Measurements from ENCODE around the gene MAP2K6.

Gene MAP2K6

GRCh38 chr17:69555056-69555455 lies 140.6 kb downstream of the MAP2K6 start:
- Histone ChIP-seq H3K4me2 (ENCODE audit: low read depth, low read length, poor library complexity, severe bottlenecking) (no peak overlapping the region), H3K9me3 (ENCODE audit: insufficient read depth, low read depth, low read length) (no peaks in the 10 kb centered on the region), H3K79me2 (ENCODE audit: insufficient read depth, low read length) (no peaks in the 10 kb centered on the region), H3K9ac (ENCODE audit: low read depth, low read length, poor library complexity, severe bottlenecking) (no peak overlapping the region), H2AFZ (ENCODE audit: low read length) (no peak overlapping the region), H3K4me1 (ENCODE audit: insufficient read depth, low read length, poor library complexity, severe bottlenecking) (no peaks in the 10 kb centered on the region), H4K20me1 (ENCODE audit: insufficient read depth, low read length, poor library complexity, severe bottlenecking) (no peaks in the 10 kb centered on the region), H3K4me3 (ENCODE audit: low read length, poor library complexity, severe bottlenecking) (no peak overlapping the region), H3K27me3 (ENCODE audit: insufficient read depth, low read length, poor library complexity, severe bottlenecking) (no peaks in the 10 kb centered on the region), H3K9me2 (replicated peaks; ENCODE audit: low read depth, low read length) (no peaks in the 10 kb centered on the region), H3F3A (ENCODE audit: low read depth) (no peaks in the 10 kb centered on the region), H3K36me3 (ENCODE audit: insufficient read depth, low read length) (no peaks in the 10 kb centered on the region)
- no peak for TF ChIP-seq CTCF (conservative IDR thresholded peaks at IDR 0.05; ENCODE audit: low read length)
- no peak for TF ChIP-seq EZH2phosphoT487 (IDR thresholded peaks at IDR 0.05; ENCODE audit: borderline replicate concordance)

- Histone ChIP-seq H3K4me3 (ENCODE audit: low read length, poor library complexity, severe bottlenecking) (no peak overlapping the region), H3K9me3 (ENCODE audit: insufficient read depth, low read depth, low read length) (no peaks in the 10 kb centered on the region), H3K27me3 (ENCODE audit: insufficient read depth, low read length, poor library complexity, severe bottlenecking) (no peaks in the 10 kb centered on the region), H3K4me1 (ENCODE audit: insufficient read depth, low read length, poor library complexity, severe bottlenecking) (no peaks in the 10 kb centered on the region), H3K9me2 (replicated peaks; ENCODE audit: low read depth, low read length) (no peaks in the 10 kb centered on the region), H4K20me1 (ENCODE audit: insufficient read depth, low read length, poor library complexity, severe bottlenecking) (no peaks in the 10 kb centered on the region), H3K36me3 (ENCODE audit: insufficient read depth, low read length) (no peaks in the 10 kb centered on the region), H3K79me2 (ENCODE audit: insufficient read depth, low read length) (no peaks in the 10 kb centered on the region), H2AFZ (ENCODE audit: low read length) (no peak overlapping the region), H3K9ac (ENCODE audit: low read depth, low read length, poor library complexity, severe bottlenecking) (no peak overlapping the region), H3F3A (ENCODE audit: low read depth) (no peaks in the 10 kb centered on the region), H3K4me2 (ENCODE audit: low read depth, low read length, poor library complexity, severe bottlenecking) (no peak overlapping the region)
- no peak for TF ChIP-seq CTCF (conservative IDR thresholded peaks at IDR 0.05; ENCODE audit: low read length)
- TF ChIP-seq EZH2phosphoT487 (IDR thresholded peaks at IDR 0.05; ENCODE audit: borderline replicate concordance) = no peak
Measured at GRCh38 chr17:69557339-69557738, 142.8 kb downstream of the MAP2K6 start.

GRCh38 chr17:69558796-69559195 lies 144.3 kb downstream of the MAP2K6 start:
- Histone ChIP-seq H3K9me3 (ENCODE audit: insufficient read depth, low read depth, low read length) (no peaks in the 10 kb centered on the region), H3K4me1 (ENCODE audit: insufficient read depth, low read length, poor library complexity, severe bottlenecking) (no peaks in the 10 kb centered on the region), H3K9ac (ENCODE audit: low read depth, low read length, poor library complexity, severe bottlenecking) (no peak overlapping the region), H3K4me3 (ENCODE audit: low read length, poor library complexity, severe bottlenecking) (no peak overlapping the region), H3F3A (ENCODE audit: low read depth) (no peaks in the 10 kb centered on the region), H3K9me2 (replicated peaks; ENCODE audit: low read depth, low read length) (no peaks in the 10 kb centered on the region), H2AFZ (ENCODE audit: low read length) (no peak overlapping the region), H3K36me3 (ENCODE audit: insufficient read depth, low read length) (no peaks in the 10 kb centered on the region), H4K20me1 (ENCODE audit: insufficient read depth, low read length, poor library complexity, severe bottlenecking) (no peaks in the 10 kb centered on the region), H3K79me2 (ENCODE audit: insufficient read depth, low read length) (no peaks in the 10 kb centered on the region), H3K4me2 (ENCODE audit: low read depth, low read length, poor library complexity, severe bottlenecking) (no peak overlapping the region), H3K27me3 (ENCODE audit: insufficient read depth, low read length, poor library complexity, severe bottlenecking) (no peaks in the 10 kb centered on the region)
- TF ChIP-seq EZH2phosphoT487 (IDR thresholded peaks at IDR 0.05; ENCODE audit: borderline replicate concordance) = no peak
- no peak for TF ChIP-seq CTCF (conservative IDR thresholded peaks at IDR 0.05; ENCODE audit: low read length)
